HG03432 (cell line): ENCODE results near the gene EXD3.

Experiments
- ATAC-seq: cut with Tn5 transposase; IDR thresholded peaks from one replicate; pipeline ENCODE4 v1.9.1; 2021; ENCODE audit warnings: mild to moderate bottlenecking, moderate library complexity; ENCODE audit not compliant: unreplicated experiment

The EXD3 gene

DNA sequence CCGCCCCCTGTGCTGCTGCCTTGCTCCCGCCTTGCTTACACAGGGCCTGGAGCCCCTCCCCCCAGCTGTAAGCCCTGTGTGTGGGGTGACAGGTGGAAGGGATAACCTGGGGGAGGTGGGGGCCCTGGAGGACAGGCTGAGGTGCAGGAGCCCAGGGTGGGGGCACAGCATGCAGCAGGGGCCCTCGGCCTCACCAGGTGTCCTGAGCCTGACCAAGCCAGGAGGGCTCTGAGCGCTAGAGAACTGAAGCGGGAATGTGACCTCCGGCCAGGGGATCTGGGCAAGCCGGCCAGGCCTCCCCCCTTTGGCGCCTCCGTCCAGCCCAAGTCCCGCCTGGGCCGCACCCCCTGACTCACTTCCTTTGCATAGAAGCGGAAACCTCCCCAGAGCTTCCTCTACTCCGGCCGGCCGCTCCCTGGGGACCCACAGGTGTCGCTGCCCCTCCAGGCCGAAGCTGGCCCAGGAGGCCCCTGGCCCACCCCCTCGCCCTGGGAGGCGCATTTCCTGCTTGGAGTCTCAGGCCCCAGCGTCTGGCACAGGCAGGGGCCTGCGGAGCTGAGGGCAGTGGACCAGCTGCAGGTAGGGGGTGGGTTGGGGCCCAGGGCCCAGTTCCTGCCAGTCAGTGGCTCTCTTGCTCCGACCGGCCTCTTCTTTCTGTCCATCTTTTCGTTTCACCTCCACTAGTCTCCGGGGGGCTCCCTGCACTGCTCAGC lies 145.5 kb downstream of the EXD3 start, which contains the start of gene TOR4A:
TSS of gene TOR4A (plus strand) at position 398 of the 713 bp plus-strand sequence. CDS start 964 bp downstream, outside the sequence.
- peak; percentile 68 for ATAC-seq

DNA sequence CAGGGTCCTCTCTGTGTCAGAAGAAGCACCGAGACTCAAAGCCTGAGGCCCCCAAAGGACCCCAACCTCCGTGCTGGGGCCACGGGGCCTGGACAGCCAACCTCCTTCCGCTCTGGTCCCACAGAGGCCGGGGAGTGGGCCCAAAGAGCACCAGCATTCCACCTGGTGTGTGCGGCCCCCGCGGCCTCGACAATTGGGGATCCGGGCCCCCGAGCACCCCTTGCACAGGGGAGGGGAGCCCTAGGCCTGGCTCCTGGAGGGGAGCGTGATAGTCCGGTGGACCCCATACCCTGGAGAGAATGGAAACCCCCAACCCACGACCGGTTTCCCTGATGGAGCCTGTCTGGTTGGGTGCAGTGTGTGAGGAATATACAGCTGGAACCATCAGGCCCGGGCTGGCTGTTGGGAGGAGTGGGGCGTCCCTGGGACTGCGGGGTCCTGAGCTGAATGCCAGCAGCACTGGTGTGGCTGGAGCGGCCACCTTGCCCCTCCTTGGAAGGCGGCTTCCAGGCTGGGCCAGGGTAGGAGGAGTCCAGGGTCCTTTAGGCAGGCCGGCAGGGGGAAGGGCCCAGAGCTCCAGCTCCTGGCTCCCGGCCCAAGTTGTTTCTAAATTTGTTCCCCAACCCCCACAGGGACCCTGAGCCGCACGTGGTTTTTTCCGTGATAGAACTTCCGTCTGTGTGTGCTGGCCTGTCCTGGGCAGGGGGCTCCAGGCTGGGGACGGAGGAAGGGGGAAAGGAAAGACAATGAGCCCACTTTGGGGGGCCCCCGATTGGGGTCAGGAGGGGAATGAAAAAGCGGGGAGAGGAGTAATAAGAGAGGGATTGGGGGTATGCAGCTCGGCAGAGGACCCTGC lies 146.3 kb downstream of the EXD3 start:
- no peak for ATAC-seq

DNA sequence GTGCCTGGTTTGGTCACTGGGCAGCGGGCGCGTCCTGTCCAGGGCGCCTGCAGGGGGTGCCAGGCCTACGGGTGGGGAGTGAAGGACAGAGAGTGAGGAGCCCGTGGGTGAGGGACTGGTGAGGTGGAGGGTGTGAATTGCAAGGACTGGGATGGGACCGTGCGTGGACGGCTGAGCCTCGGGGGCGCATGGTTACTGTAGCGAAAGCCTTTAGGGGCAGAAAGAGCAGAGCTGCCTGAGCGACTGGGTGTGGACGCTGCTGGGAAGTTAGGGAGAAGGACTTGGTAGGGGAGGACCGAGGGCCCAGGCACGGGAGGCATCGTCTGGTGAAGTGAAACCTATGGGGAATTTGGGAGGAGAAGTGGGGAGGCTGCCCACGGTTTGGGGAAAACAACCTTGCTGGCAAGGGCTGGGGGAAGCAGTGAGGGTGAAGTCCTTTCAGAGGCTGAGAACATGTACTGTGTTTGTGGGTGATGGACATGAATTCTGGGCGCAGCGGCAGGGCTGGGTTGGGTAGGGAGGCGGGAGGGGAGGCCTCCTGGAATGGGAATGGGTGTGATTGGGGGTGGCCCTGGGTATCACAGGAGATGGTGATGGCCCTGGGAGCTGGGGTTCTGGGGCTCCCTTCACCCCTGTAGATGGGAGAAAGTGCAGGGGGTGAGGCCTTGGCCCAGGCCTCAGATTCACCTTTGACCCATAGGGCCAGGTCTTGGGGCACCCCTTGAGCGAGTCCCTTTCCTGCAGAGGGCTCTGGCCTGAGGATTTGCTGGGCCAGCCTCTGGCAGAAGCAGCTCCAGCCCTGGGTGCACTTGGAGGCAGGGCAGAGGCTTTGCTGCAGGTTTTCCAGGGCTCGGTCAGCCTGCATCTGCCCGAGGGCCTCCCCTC lies 147.1 kb downstream of the EXD3 start:
- ATAC-seq = no peak

DNA sequence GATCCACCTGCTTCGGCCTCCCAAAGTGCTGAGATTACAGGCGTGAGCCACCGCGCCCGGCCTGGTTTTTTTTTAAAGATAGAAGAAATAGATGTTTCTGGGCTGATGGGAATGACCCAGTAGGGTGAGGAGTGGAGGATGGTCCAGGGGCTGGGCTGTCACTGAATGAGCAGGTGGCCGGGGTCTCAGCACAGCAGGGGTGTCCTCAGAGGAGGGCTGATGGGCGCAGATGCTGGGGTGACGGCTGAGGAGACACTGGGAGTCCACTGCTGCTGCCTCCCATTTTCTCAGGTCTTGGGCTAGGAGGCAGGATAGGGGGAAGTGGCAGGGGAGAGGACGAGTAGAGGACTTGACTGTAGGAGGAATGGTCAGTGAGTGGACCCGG lies 147.8 kb downstream of the EXD3 start:
- ATAC-seq = no peak

DNA sequence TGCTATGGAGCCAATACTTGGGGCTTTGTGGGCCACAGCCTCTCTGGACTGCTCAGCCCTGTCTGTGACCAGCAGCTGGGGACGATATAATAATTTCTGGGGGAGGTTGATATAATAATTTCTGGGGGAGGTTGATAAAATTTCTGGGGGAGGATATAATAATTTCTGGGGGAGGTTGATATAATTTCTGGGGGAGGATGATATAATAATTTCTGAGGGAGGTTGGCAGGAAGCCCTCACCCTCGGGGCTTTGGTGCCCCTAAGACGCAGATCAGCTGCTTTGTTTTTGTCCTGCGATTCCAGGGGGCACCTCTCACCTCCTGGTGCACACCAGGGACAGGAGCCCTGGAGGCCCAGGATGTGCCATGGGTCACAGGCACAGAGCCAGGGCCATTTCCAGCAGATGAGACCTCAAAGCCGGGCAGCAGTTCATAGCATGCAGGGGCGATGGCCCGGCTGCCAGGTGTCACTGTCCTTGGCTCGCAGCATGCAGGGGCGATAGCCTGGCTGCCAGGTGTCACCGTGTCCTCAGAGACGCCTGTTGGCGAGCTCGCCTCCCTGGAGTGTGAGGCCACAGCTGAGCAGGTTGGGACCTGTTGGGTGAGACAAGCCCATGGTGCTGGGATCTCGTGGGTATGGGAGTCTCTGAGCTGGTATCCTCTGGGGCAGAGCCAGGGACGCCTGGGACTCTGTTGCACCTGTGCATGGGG lies 149.2 kb downstream of the EXD3 start:
- no peak for ATAC-seq

DNA sequence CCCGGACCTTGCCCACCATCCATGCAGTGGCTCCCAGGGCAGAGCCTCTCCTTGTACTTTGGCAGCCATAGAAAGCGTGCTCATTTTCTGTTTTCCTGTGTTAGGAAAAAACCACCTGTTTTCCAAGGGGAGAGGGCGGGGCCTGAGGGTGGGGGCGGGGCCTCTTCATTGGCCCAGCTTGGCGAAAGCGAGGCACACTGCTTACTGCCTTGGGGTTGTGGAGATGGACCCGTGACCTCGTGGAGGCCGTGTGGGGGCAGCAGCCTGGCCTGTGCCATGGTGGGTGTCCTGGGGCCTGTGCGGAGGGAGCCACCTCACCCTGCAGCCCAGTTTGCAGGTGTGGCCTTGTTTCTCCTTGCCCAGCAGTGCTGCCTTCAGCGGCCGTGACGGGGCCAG lies 149.9 kb downstream of the EXD3 start:
- ATAC-seq = no peak

DNA sequence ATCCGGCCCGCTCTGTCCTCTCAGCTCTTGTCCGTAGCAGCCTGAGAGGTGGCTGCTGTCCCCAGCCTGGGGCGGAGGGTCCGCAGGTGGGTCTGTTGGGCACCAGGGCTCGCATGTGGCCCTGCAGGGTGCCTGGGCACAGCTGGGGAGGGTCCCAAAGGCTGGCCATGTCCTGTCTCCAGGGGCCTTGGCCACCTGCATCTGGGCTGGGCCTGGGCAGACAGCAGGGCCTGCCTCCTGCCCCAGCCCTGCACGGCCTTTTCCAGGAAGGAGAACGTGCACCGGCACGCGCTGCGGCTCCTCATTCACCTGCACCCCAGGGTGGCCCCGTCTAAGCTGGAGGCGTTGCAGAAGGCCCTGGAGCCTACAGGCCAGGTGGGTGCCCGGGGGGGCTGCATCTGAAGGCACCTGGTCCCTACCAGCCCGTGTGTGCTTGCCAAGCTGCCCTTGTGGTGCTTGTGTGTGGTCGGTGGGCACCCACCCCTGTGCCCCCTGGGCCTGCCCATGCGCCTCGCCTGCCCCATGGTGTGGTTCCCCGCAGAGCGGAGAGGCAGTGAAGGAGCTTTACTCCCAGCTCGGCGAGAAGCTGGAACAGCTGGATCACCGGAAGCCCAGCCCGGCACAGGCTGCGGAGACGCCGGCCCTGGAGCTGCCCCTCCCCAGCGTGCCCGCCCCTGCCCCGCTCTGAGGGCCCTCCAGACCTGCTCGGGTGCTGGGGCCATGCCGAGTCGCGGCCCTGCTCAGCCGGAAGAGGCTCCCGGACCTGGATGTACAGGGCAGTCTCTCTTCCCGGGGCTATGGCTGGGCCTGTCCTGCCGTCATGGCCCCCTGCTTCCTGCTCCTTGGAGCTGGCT lies 150.5 kb downstream of the EXD3 start:
- ATAC-seq = no peak

DNA sequence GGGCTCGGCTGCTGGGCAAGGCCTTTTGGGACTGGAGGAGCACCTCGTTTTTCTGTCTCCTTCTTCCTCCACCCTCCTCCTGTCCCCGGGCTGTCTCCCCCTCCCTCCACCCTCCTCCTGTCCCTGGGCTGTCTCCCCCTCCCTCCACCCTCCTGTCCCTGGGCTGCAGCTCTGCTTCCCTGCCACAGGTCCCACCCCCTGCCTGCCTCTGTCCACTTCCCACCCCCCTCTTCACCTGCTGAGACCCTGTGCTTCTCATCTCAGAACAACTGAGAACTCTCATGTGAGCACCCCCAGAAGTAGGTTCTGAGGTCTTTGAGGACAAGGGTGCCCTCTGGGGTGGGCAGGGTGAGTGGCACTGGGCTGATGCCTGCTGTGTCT lies 151.3 kb downstream of the EXD3 start:
- no peak for ATAC-seq

DNA sequence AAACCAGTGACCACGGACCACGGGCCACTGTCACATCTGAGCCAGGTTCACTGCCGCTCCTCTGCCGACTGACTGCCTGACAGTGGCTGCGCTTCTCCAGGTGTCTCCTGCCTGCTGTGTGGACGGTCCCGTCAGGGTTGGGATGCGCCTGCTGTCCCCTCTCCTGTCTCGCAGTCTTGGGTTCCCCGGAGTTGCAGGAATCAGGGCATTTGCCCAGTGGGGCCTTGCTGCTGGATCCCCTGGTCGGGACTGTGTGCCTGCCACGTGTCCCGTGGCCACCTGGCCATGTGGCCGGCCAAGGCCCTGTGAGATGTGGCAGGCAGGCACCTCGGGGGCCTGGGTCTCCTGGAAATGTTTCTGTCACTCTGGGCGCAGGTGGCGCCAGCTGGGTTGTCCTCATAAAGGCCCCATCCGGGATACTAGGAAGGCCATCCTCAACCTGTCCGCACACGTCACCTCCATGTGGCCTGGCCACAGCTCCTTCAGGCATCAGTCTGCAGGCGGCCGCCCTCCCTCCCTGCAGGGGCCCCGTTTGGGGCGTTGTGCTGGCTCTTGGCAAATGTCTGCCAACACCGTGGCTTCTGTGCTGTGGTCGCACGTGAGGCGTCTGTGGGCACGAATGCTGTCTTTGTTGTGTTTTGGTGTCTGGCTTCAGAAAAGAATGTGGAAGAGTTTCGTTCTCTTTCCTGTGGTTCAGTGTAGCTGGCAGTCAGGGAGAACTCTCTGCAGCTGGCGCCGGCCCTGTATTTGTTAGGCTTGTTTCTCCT lies 151.8 kb downstream of the EXD3 start:
- no peak for ATAC-seq

DNA sequence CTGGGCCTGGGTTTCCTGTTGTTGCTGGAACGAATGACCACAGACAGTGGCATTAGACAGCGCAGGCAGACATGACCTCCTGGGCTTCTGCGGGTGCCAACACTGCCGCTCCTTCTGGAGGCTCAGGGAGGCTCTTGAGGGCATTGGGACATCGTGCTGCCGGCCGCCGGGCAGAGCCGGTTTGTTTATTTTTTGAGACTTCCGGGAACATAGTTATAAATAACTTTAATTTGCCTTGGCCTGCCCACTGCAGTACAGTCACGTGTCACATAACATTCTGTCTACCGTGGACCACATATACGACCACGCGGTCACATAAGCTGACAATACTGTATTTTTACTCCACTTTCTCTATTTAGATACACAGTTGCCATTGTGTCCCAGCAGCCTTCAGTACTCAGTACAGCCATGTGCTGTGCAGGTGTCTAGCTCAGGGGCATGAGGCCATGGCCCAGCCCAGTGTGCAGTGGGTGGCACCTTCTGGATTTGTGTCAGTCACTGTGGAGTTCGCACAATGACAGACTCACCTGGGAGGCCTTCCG lies 153.7 kb downstream of the EXD3 start:
- no peak for ATAC-seq

DNA sequence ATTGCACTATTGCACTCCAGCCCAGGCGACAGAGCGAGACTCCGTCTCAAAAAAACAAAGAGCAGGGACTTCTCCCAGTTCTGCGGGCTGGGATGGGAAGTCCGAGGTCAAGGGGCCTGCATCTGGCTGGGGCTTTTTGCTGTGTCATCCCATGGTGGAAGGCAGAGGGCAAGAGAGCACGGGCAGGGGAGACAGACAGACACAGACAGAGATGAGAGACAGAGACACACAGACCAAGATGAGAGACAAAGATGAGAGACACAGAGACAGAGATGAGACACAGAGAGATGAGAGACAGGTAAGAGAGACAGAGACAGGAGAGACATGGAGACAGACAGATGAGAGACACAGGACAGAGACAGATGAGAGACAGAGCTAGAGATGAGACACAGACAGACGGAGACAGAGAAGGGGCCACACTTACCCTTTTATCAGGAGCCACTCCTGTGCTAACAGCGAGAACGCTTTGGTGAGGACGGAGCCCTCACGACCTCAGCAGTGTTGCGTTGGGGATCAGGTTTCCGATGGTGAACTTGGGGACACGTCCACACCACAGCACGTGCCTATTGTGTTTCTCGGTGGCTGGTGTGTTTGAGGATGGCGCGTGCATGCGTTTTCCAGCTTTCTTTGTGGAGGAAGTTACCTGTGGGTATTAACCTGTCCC lies 154.3 kb downstream of the EXD3 start:
- ATAC-seq = no peak

DNA sequence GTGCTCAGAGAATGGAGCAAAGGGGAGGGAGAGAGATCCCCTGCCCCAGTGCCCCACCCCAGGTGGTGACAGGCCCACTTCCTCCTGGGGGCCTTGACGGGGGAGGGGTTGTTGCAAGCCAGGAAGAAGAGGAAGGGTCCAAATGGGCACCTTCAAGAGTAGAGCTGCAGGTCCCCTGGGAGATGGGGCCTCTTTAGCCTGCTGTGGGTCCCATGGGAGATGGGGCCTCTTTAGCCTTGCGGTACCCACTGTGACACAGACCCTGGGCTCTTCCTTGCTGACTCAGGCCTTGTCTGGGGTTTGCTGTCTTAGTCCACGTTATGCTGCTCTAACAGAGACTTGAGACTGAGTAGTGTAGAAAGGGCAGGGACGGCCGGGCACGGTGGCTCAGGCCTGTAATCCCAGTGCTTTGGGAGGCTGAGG lies 155.0 kb downstream of the EXD3 start:
- no peak for ATAC-seq

DNA sequence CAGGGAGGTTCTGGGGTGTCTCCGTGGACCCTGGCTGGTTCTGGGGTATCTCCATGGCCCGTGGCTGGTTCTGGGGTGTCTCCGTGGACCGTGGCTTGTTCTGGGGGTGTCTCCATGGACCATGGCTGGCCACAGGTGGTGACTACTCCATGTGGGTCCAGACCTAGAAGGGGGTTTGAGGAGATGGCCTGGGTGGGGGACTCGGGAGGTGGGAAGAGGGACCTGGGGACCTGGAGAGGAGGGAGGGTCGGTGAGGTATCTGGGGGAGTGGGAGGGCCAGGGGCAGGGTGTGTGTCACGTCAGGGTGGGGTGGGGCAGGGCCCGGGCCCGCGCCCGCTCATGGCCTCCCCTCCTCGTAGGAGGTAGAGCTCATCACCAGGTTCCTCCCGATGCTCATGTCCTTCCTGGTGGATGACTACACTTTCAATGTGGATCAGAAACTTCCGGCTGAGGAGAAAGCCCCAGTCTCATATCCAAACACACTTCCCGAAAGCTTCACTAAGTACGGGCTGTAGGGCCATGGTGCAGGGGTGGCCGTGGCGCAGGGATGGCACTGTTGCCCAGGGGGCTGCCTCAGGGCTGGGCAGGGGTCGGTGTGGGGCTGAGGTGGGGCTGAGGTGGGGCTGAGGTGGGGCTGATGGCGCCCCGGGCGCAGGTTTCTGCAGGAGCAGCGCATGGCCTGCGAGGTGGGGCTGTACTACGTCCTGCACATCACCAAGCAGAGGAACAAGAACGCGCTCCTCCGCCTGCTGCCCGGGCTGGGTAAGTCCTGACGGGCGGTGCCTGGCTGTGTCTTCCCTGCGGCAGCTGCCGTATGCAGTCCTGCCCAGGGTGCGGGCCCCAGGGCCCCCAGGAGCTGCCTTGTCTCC lies 156.1 kb downstream of the EXD3 start:
- ATAC-seq = no peak

DNA sequence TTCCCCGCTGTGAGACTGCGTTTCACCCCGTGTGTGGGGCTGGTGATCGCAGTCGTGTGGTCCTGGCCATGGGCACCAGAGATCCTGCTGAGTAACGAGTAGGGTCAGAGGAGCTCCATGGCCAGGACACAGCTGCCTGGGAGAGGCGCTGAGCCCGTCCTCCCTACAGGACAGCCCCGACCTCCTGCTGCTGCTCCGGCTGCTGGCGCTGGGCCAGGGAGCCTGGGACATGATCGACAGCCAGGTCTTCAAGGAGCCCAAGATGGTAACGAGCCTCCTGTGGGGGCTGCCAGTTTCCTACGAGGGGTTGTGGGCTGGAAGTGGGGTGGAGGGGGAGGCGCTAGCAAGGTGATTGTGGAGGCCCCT lies 156.8 kb downstream of the EXD3 start:
- ATAC-seq = no peak

DNA sequence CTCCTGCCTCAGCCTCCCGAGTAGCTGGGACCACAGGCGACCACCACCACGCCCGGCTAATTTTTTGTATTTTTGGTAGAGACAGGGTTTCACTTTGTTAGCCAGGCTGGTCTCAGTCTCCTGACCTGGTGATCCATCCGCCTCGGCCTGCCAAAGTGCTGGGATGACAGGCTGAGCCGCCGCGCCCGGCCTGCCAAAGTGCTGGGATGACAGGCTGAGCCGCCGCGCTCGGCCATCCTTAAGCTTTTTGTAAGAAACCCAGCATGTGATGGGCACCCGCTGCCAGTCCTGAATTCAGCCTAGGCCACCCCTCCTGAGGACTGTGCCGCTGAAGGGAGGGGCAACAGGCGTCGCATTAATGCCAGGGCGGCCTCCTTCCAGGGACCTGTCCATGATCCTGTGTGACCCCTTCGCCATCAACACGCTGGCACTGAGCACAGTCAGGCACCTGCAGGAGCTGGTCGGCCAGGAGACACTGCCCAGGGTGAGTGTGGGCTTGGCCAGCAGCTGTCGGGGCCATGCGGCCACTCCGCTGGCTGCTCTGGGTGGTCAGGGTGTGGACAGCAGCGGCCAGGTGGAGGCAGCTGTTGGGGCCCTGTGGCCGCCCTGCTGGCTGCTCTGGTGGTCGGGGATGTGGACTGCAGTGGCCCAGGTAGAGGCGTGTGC lies 157.3 kb downstream of the EXD3 start:
- ATAC-seq = no peak

DNA sequence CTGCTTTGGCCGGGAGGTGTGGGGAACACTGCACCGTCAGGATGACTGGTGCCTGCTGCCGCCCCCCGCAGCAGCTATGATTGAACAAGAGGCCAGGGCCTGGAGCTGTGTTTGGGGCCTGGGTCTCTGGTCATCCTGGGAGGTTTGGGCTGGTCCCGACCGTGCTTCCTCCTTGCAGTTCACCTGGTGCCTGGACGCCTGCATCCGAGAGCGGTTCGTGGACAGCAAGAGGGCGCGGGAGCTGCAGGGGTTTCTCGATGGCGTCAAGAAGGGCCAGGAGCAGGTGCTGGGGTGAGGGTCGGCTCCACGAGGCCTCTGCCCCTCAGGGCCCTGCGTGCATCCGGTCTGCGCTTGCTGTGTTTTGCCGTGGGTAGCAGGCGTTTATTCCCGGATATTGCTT lies 158.9 kb downstream of the EXD3 start:
- no peak for ATAC-seq

DNA sequence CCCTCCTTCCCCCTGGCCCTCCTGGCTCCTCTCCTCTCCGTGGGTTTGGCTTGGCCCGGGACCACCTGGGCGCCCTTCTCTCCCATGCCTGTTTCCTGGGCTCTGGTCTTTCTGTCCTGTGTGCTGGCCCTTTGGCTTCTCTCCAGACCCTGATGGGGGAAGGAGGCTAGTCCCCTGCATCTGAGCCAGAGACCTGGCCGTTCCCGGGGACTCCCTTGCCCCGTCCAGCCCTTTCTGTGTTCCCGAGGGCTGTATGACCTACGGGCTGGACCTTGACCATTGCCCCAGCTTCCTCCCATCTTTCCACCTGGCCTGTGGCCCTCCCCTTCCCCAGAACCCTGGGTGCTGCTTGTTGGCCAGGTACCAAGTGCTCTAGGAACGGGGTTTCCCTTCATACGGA lies 159.5 kb downstream of the EXD3 start:
- ATAC-seq = no peak
